GM19238 (cell line): ENCODE measurements around the gene SKA3.

Source experiments
- DNase-seq: peaks from one replicate; pipeline ENCODE4 v3.0.0; 2011; ENCODE audit warnings: low spot score; ENCODE audit not compliant: insufficient read length

The SKA3 gene

GRCh38 chr13:21116141-21116540 is 60.2 kb downstream of the SKA3 start:
- DNase-seq, result no peak

- no peak for DNase-seq
Measured at GRCh38 chr13:21115231-21115630, 61.1 kb downstream of the SKA3 start.

GRCh38 chr13:21111546-21111945 is 64.8 kb downstream of the SKA3 start:
- no peak for DNase-seq

GRCh38 chr13:21109168-21109567 is 67.2 kb downstream of the SKA3 start:
- DNase-seq, result no peak

- DNase-seq, result no peak
Measured at GRCh38 chr13:21106089-21106488, 70.3 kb downstream of the SKA3 start.

GRCh38 chr13:21104199-21105019 is 71.9 kb downstream of the SKA3 start:
- DNase-seq, result no peak
